NT2/D1 (cell line): ENCODE data around the gene ACBD6.
"Not testable (repeated sequence)": the region's sequence is repeated elsewhere in the genome, so short reads cannot be mapped to it uniquely, and the experiment has no call there.

Experiments
- DNase-seq: peaks from one replicate; pipeline ENCODE4 v3.0.0-alpha.2; 2011; ENCODE audit warnings: low read depth, low spot score
- H3K27me3 ChIP-seq: 2 replicates; pipeline ENCODE4 v1.6.0; 2011; ENCODE audit warnings: mild to moderate bottlenecking; ENCODE audit not compliant: insufficient read length, insufficient read depth
- H3K36me3 ChIP-seq: 2 replicates; pipeline ENCODE4 v1.6.1; 2011; ENCODE audit warnings: mild to moderate bottlenecking, low read length, mixed read lengths; ENCODE audit not compliant: insufficient read depth, insufficient read length
- H3K4me1 ChIP-seq: 2 replicates; pipeline ENCODE4 v1.5.1; 2011; ENCODE audit not compliant: insufficient read depth, insufficient read length
- H3K4me3 ChIP-seq: 2 replicates; pipeline ENCODE4 v1.5.1; 2011; ENCODE audit warnings: low read depth; ENCODE audit not compliant: insufficient read length
- H3K9ac ChIP-seq: 2 replicates; pipeline ENCODE4 v1.6.0; 2011; ENCODE audit warnings: low read depth; ENCODE audit not compliant: insufficient read length
- H3K9me3 ChIP-seq: 2 replicates; pipeline ENCODE4 v1.5.1; 2011; ENCODE audit warnings: mild to moderate bottlenecking, low read length; ENCODE audit not compliant: insufficient read depth
- SUZ12 ChIP-seq: IDR thresholded peaks from 2 replicates; pipeline ENCODE4 v1.6.1; 2011; ENCODE audit not compliant: insufficient read length, insufficient read depth; ENCODE audit errors: extremely low read depth
- YY1 ChIP-seq: IDR thresholded peaks from 2 replicates; pipeline ENCODE4 v1.6.1; 2011; ENCODE audit not compliant: insufficient read length, insufficient read depth
- ZNF274 ChIP-seq: IDR thresholded peaks from 2 replicates; pipeline ENCODE4 v1.6.1; 2011; ENCODE audit warnings: mild to moderate bottlenecking, low read depth, low read length

The ACBD6 gene

GRCh38 chr1:180412583-180412982 lies 89.8 kb downstream of the ACBD6 start:
- Histone ChIP-seq H3K4me1 (no peaks in the 10 kb centered on the region), H3K27me3 (no peaks in the 10 kb centered on the region), H3K36me3 (peaks cover 32% of the 10 kb centered on the region), H3K9ac (no peak overlapping the region), H3K4me3 (no peak overlapping the region), H3K9me3 (no peaks in the 10 kb centered on the region)
- DNase-seq = no peak
- no peak for TF ChIP-seq ZNF274
- no peak for TF ChIP-seq YY1
- TF ChIP-seq SUZ12 = no peak

GRCh38 chr1:180408128-180408527 lies 94.2 kb downstream of the ACBD6 start:
- H3K9ac ChIP-seq, H3K4me1 ChIP-seq, H3K9me3 ChIP-seq, H3K4me3 ChIP-seq, H3K27me3 ChIP-seq, DNase-seq: not testable (repeated sequence)
- H3K36me3 ChIP-seq = peaks cover 32% of the 10 kb centered on the region

- peaks cover 25% of the 10 kb centered on the region for H3K36me3 ChIP-seq
- H3K9me3 ChIP-seq = no peaks in the 10 kb centered on the region
- no peak overlapping the region for H3K4me3 ChIP-seq
- TF ChIP-seq YY1 = no peak
- no peak for TF ChIP-seq SUZ12
- no peak for TF ChIP-seq ZNF274
- H3K9ac ChIP-seq = no peak overlapping the region
- H3K27me3 ChIP-seq = no peaks in the 10 kb centered on the region
- DNase-seq = no peak
- H3K4me1 ChIP-seq = no peaks in the 10 kb centered on the region
These were observed 95.3 kb downstream of the ACBD6 start for GRCh38 chr1:180407051-180407450.

- no peak for TF ChIP-seq YY1
- no peak for TF ChIP-seq ZNF274
- TF ChIP-seq SUZ12 = no peak
- Histone ChIP-seq H3K4me3 (no peak overlapping the region), H3K27me3 (no peaks in the 10 kb centered on the region), H3K9me3 (no peaks in the 10 kb centered on the region), H3K36me3 (peaks cover 7% of the 10 kb centered on the region), H3K4me1 (no peaks in the 10 kb centered on the region), H3K9ac (no peak overlapping the region)
- no peak for DNase-seq
These were observed 99.8 kb downstream of the ACBD6 start for GRCh38 chr1:180402551-180402950.

GRCh38 chr1:180402001-180402400 lies 100.4 kb downstream of the ACBD6 start:
- no peak for DNase-seq
- Histone ChIP-seq H3K27me3 (no peaks in the 10 kb centered on the region), H3K9ac (no peak overlapping the region), H3K36me3 (peaks cover 12% of the 10 kb centered on the region), H3K4me1 (no peaks in the 10 kb centered on the region), H3K4me3 (no peak overlapping the region), H3K9me3 (no peaks in the 10 kb centered on the region)
- TF ChIP-seq ZNF274 (no peak), YY1 (no peak), SUZ12 (no peak)

GRCh38 chr1:180397175-180397574 lies 105.2 kb downstream of the ACBD6 start:
- Histone ChIP-seq H3K9me3 (no peaks in the 10 kb centered on the region), H3K4me3 (no peak overlapping the region), H3K36me3 (peaks cover 14% of the 10 kb centered on the region), H3K4me1 (no peaks in the 10 kb centered on the region), H3K27me3 (no peaks in the 10 kb centered on the region), H3K9ac (no peak overlapping the region)
- no peak for DNase-seq
- TF ChIP-seq YY1 (no peak), ZNF274 (no peak), SUZ12 (no peak)

- Histone ChIP-seq H3K9me3 (no peaks in the 10 kb centered on the region), H3K36me3 (peaks cover 7% of the 10 kb centered on the region)
- DNase-seq = no peak
These were observed 109.8 kb downstream of the ACBD6 start for GRCh38 chr1:180392427-180393145.

More at GRCh38 chr1:180392427-180393145, 109.8 kb downstream of the ACBD6 start:
- no peak for TF ChIP-seq ZNF274
- no peak for TF ChIP-seq SUZ12
- TF ChIP-seq YY1 = no peak
- no peak overlapping the region for H3K9ac ChIP-seq
- H3K4me1 ChIP-seq = peaks cover 1% of the 10 kb centered on the region
- H3K27me3 ChIP-seq = no peaks in the 10 kb centered on the region
- H3K4me3 ChIP-seq = no peak overlapping the region
